ENCODE results near the gene SAA2. TPM values are rescaled to one million over a fixed set of nuclear protein-coding genes. Genes with fewer than 3 reads are reported as not detected.
"Not testable (repeated sequence)": the region's sequence is repeated elsewhere in the genome, so short reads cannot be mapped to it uniquely, and the experiment has no call there.

Gene SAA2
- total and polyA plus RNA-seq, 4 donors, result 6.4 to 27,037 (median 20,582) TPM

GRCh38 chr11:18203723-18204122 is 44.7 kb downstream of the SAA2 start:
- Histone ChIP-seq H3K27me3 (ENCODE audit: control insufficient read depth in 4 of 4, insufficient read depth in 4 of 4, low read length in 3 of 4) (no peaks in the 10 kb centered on the region), H3K36me3 (ENCODE audit: control insufficient read depth in 4 of 4, insufficient read depth in 3 of 4, low read depth in 1 of 4, low read length in 3 of 4) (no peaks in the 10 kb centered on the region), H3K4me3 (ENCODE audit: low read depth in 1 of 3, low read length in 3 of 3) (no peak overlapping the region), H3K27ac (ENCODE audit: low read depth in 1 of 2, low read length in 2 of 2) (no peak overlapping the region), H3K4me1 (ENCODE audit: control insufficient read depth in 4 of 4, insufficient read depth in 4 of 4, low read length in 3 of 4) (no peaks in the 10 kb centered on the region), H3K9me3 (ENCODE audit: control insufficient read depth in 4 of 4, low read length in 3 of 4) (no peaks in the 10 kb centered on the region), H3K9ac (ENCODE audit: low read depth in 1 of 2, low read length in 2 of 2) (no peak overlapping the region)
- TF ChIP-seq GABPA (IDR thresholded peaks at IDR 0.05 in 1 of 2, conservative IDR thresholded peaks at IDR 0.05 in 1 of 2), result no peak
- peak; percentile 6 to 64 for TF ChIP-seq RAD21 (IDR thresholded peaks at IDR 0.05)
- TF ChIP-seq, protein P1, sequence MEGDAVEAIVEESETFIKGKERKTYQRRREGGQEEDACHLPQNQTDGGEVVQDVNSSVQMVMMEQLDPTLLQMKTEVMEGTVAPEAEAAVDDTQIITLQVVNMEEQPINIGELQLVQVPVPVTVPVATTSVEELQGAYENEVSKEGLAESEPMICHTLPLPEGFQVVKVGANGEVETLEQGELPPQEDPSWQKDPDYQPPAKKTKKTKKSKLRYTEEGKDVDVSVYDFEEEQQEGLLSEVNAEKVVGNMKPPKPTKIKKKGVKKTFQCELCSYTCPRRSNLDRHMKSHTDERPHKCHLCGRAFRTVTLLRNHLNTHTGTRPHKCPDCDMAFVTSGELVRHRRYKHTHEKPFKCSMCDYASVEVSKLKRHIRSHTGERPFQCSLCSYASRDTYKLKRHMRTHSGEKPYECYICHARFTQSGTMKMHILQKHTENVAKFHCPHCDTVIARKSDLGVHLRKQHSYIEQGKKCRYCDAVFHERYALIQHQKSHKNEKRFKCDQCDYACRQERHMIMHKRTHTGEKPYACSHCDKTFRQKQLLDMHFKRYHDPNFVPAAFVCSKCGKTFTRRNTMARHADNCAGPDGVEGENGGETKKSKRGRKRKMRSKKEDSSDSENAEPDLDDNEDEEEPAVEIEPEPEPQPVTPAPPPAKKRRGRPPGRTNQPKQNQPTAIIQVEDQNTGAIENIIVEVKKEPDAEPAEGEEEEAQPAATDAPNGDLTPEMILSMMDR (IDR thresholded peaks at IDR 0.05; ENCODE audit: low read depth, low read length, missing input control), result peak; percentile 12
- no peak for TF ChIP-seq TAF1 (conservative IDR thresholded peaks at IDR 0.05)
- 58% methylated on average over 6 of the region's 6 CpGs for WGBS
- DNase-seq (ENCODE audit: low spot score), result no peak

GRCh38 chr11:18197738-18198137 is 50.7 kb downstream of the SAA2 start:
- H3K27me3 ChIP-seq (ENCODE audit: control insufficient read depth in 4 of 4, insufficient read depth in 4 of 4, low read length in 3 of 4); DNase-seq (ENCODE audit: low spot score); H3K27ac ChIP-seq (ENCODE audit: low read depth in 1 of 2, low read length in 2 of 2); H3K4me1 ChIP-seq (ENCODE audit: control insufficient read depth in 4 of 4, insufficient read depth in 4 of 4, low read length in 3 of 4); H3K9ac ChIP-seq (ENCODE audit: low read depth in 1 of 2, low read length in 2 of 2); H3K4me3 ChIP-seq (ENCODE audit: low read depth in 1 of 3, low read length in 3 of 3); H3K9me3 ChIP-seq (ENCODE audit: control insufficient read depth in 4 of 4, low read length in 3 of 4); H3K36me3 ChIP-seq (ENCODE audit: control insufficient read depth in 4 of 4, insufficient read depth in 3 of 4, low read depth in 1 of 4, low read length in 3 of 4): not testable (repeated sequence)
- 69% methylated on average over 3 of the region's 3 CpGs for WGBS

DNA sequence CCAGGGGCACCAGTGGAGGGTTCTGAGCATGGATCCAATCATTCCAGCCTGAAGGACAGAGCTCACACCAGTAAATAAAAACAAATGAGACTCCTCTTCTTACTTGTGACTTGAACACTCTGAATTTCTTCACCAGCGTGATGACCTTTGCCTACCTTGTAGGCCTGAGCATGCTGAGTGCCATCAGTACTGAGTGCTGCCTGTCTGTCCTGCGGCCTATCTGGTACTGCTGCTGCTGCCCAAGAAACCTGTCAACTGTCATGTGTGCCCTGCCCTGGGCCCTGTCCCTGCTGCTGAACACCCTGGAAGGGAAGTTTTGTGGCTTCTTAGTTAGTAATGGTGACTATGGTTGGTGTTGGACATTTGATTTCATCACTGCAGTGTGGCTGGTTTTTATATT is 51.9 kb downstream of the SAA2 start:
- Histone ChIP-seq H3K4me1 (ENCODE audit: control insufficient read depth in 4 of 4, insufficient read depth in 4 of 4, low read length in 3 of 4) (no peaks in the 10 kb centered on the region), H3K36me3 (ENCODE audit: control insufficient read depth in 4 of 4, insufficient read depth in 3 of 4, low read depth in 1 of 4, low read length in 3 of 4) (no peaks in the 10 kb centered on the region), H3K4me3 (ENCODE audit: low read depth in 1 of 3, low read length in 3 of 3) (no peak overlapping the region), H3K27ac (ENCODE audit: low read depth in 1 of 2, low read length in 2 of 2) (no peak overlapping the region), H3K9ac (ENCODE audit: low read depth in 1 of 2, low read length in 2 of 2) (no peak overlapping the region), H3K27me3 (ENCODE audit: control insufficient read depth in 4 of 4, insufficient read depth in 4 of 4, low read length in 3 of 4) (no peaks in the 10 kb centered on the region), H3K9me3 (ENCODE audit: control insufficient read depth in 4 of 4, low read length in 3 of 4) (no peaks in the 10 kb centered on the region)
- no peak for DNase-seq (ENCODE audit: low spot score)
- 96% methylated on average over 2 of the region's 2 CpGs for WGBS
- TF ChIP-seq HNF4G (IDR thresholded peaks at IDR 0.05) (no peak), REST (IDR thresholded peaks at IDR 0.05) (no peak), TAF1 (conservative IDR thresholded peaks at IDR 0.05) (no peak), FOXA2 (IDR thresholded peaks at IDR 0.05) (no peak), HNF4A (conservative IDR thresholded peaks at IDR 0.05) (no peak)
- TF ChIP-seq, protein P1 (IDR thresholded peaks at IDR 0.05; ENCODE audit: low read depth, low read length, missing input control), result no peak

Small RNA genes within 50 kb of the gene (small RNA-seq; reads per million reads assigned to genes)
- gene RNA5SP333, result not detected
- not detected for gene RNA5SP334

Other genes starting within 250 kb of the SAA2 start
- gene SERGEF, start 235.6 kb downstream of the SAA2 start, total RNA-seq, result 10 to 100 TPM; 12.9 to 13.9 TPM
- gene SERGEF, start 235.6 kb downstream of the SAA2 start, polyA plus RNA-seq, result 10 to 100 TPM; 12.0 to 17.9 TPM
- gene TPH1, start 202.4 kb downstream of the SAA2 start, total RNA-seq, result under 1 TPM; 0.17 to 0.19 TPM
- gene TPH1, start 202.4 kb downstream of the SAA2 start, polyA plus RNA-seq, result under 1 TPM; 0.01 to 0.04 TPM
- 10 to 100 TPM in 1 of 2 donors, 1 to 10 TPM in 1; 5.6 to 10.6 TPM for gene SAAL1, start 142.6 kb downstream of the SAA2 start, total RNA-seq
- 1 to 10 TPM; 3.6 to 4.4 TPM for gene SAAL1, start 142.6 kb downstream of the SAA2 start, polyA plus RNA-seq
- gene MRGPRX3, start 116.1 kb downstream of the SAA2 start, total RNA-seq, result not detected
- not detected for gene MRGPRX3, start 116.1 kb downstream of the SAA2 start, polyA plus RNA-seq
- not detected for gene MRGPRX4, start 75.8 kb downstream of the SAA2 start, total RNA-seq
- not detected for gene MRGPRX4, start 75.8 kb downstream of the SAA2 start, polyA plus RNA-seq
- gene SAA4, start 11.9 kb downstream of the SAA2 start, total RNA-seq, result 100 to 1,000 TPM in 1 of 2 donors, 10 to 100 TPM in 1; 84.9 to 792 TPM
- gene SAA4, start 11.9 kb downstream of the SAA2 start, polyA plus RNA-seq, result 1,000 to 10,000 TPM; 1,462 to 4,017 TPM
- gene SAA1, start 17.6 kb upstream of the SAA2 start, total RNA-seq, result over 10,000 TPM in 1 of 2 donors, 10 to 100 TPM in 1; 20.4 to 17,739 TPM
- gene SAA1, start 17.6 kb upstream of the SAA2 start, polyA plus RNA-seq, result over 10,000 TPM; 24,385 to 33,277 TPM
- gene HPS5, start 73.5 kb upstream of the SAA2 start, total RNA-seq, result 100 to 1,000 TPM in 1 of 2 donors, 10 to 100 TPM in 1; 15.7 to 134 TPM
- gene HPS5, start 73.5 kb upstream of the SAA2 start, polyA plus RNA-seq, result 10 to 100 TPM; 21.9 to 26.5 TPM
- gene GTF2H1, start 73.9 kb upstream of the SAA2 start, total RNA-seq, result 10 to 100 TPM; 25.4 to 37.7 TPM
- gene GTF2H1, start 73.9 kb upstream of the SAA2 start, polyA plus RNA-seq, result 10 to 100 TPM; 11.9 to 12.0 TPM
- 100 to 1,000 TPM; 215 to 799 TPM for gene LDHA, start 145.9 kb upstream of the SAA2 start, total RNA-seq
- 100 to 1,000 TPM; 491 to 911 TPM for gene LDHA, start 145.9 kb upstream of the SAA2 start, polyA plus RNA-seq
- under 1 TPM in 1 of 2 donors, not detected in 1; 0.14 TPM for gene LDHC, start 163.7 kb upstream of the SAA2 start, total RNA-seq
- gene LDHC, start 163.7 kb upstream of the SAA2 start, polyA plus RNA-seq, result 1 to 10 TPM; 1.1 to 2.6 TPM
- not detected for gene LDHAL6A, start 207.2 kb upstream of the SAA2 start, total RNA-seq
- under 1 TPM in 1 of 2 donors, not detected in 1; 0.28 TPM for gene LDHAL6A, start 207.2 kb upstream of the SAA2 start, polyA plus RNA-seq

Measured in liver (tissue), 10 donors.